GM19324 (cell line): Measurements from ENCODE around the gene CUX1.

ENCODE experiments used
- ATAC-seq: cut with Tn5 transposase; IDR thresholded peaks from one replicate; pipeline ENCODE4 v1.9.1; 2021; ENCODE audit warnings: mild to moderate bottlenecking, moderate library complexity; ENCODE audit not compliant: unreplicated experiment, low FRiP score

CUX1 gene

DNA sequence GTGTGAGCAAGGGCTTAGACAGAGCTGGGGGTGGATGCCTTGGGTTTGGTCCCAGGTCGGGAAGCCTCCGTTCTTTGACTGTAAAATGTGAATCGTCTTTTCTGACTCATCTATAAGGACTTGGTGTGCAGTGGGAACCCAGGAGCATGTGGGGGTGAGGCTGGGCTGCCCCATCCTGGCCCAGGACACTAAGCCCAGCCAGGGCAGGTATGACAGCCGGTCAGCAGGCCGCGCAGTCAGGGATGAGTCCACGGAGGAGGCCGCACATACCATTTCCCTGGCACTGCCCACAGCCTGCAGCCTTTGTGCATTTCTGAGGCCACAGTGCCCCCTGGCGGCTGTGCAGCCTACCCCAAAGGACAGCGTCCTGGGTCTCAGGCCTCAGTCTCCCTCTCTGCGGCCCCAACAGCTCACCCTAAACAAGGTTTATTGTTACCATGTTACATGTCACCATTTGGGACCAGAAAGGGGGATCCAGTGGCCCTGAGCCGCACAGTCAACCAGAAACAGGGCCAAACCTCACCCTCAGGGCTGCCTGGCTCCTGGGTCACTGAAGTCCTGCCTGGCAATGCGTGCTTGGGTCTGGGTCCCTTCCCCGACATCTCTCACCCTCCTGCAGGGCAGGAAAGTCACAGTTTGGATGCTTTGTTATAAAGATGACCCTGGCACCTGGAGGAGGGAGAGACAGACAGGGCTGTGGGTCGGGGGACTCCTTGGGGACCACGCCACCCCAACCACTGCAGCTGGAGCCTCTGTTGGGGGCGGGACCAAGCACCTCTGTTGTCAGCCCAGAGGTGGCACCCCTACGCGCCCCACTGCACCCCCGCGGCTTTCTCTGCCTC lies 454.9 kb downstream of the CUX1 start:
- ATAC-seq = no peak

GRCh38 chr7:102272917-102273748 lies 455.7 kb downstream of the CUX1 start:
- no peak for ATAC-seq

DNA sequence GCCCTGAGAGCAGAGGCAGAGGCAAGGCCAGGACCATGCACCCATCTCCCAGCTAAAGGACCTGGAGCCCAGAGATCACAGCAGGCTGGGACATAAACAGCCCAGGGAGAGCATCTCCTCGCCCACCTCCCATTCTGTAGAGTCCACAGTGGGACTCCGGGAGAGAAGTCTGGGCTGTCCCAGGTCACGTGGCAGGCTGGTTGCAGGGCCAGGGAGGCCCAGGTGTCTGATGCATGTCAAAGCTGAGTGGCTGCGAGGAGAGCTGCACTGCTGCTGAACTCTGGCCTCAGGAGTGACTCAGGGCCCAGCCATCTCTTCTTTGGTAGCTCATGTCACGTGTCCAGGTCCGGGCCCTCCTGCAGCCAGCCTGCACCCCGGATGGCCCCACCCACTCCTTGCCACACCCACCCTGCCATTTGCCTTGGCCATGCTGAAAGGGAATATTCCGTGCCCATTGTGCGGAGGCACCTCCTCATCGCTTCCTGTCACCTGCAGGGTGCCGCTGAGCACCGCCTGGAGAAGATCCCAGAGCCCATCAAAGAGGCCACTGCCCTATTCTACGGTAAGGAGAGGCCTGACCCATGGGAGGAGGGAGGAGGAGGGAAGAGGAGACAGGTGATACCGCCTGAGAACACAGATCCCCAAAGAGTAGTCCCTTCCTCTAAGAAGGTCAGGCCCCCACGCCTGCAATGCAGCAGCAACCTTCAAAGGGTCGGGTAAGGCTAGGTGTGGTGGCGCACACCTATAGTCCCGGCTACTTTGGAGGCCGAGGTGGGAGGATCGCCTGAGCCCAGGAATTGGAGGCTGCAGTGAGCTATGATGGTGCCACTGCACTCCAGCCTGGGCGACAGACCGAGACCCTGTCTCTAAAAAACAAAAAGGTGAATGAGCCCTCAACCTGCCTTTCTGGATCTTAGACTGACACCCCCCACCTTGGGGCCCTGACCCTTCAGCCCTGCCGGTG lies 456.6 kb downstream of the CUX1 start:
- no peak for ATAC-seq

GRCh38 chr7:102275123-102275703 lies 457.8 kb downstream of the CUX1 start:
- ATAC-seq = no peak

DNA sequence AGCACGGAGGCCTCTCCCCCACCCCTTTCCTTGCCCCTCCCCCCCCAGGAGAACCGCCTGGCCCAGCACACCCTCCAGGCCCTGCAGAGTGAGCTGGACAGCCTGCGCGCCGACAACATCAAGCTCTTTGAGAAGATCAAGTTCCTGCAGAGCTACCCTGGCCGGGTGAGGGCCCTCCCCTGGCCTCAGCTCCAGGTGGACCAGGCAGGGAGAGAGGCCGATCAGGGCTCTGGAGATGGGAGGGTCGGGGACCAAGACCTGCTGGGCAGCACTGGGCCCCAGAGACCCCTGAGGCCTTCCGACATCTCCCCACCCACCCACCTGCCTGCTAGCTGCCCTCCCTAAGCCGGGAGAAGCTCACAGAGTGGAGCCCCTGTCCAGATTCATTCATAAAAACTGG lies 460.5 kb downstream of the CUX1 start:
- no peak for ATAC-seq

GRCh38 chr7:102279537-102280400 lies 462.3 kb downstream of the CUX1 start:
- ATAC-seq = peak; percentile 46

DNA sequence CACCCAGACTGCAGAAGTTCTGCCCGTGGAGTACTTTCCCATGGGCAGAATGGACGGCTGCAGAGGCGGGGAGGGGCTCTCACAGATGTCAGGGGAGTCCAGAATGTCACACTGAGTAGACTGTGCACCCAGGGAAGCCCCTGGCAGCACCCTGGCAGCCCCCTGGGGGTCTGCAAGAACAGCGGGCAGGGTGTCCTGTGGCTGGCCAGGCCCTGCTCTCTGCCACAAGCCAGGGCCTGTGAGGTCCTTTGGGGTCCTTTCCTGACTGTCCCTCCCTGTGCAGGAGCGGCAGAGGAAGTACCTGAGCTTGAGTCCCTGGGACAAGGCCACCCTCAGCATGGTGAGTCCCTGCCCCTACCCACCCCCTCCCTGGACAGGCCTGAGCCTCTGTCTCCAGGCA lies 463.1 kb downstream of the CUX1 start:
- ATAC-seq = no peak

GRCh38 chr7:102281785-102282184 lies 464.4 kb downstream of the CUX1 start:
- no peak for ATAC-seq

DNA sequence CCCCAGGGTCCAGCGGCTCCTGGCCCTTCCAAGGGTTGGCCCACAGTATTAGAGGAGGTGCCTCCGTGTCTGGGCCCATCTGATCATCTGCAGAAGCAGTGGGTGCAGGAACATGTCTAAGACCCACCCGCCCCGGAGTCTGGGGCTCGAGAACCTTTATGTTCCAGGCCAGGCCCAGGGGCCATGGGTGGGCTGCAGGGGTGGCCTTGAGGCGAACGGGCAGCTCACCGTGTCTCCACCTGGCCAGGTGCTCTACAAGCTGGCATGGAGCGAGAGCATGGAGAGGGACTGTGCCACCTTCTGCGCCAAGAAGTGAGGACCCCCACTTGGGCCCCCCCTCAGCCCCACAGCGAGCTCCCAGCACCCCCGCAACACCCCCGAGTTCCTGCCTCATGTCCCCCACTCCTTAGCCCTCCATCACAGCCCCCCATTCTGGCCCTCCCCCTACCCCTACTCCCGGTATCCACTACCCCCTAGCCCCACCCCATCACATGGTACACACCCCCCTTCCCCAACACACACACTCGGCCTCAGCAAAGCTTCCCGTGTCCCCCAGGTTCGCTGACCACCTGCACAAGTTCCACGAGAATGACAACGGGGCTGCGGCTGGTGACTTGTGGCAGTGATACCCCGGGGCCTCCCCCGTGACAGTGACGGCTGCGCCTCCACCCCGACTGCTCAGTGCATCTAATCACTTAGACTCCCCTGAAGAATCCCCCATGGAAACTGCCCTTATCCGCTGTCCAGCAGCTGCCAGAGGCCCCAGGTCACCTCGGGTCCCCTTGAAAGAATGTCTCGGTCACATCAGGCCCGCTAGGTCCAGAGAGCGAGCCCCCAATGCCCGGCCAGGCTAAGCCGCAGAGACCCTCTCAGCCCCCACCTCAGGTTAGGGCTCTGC lies 465.3 kb downstream of the CUX1 start:
- no peak for ATAC-seq

- ATAC-seq = no peak
Observed at GRCh38 chr7:102283477-102284189, 466.2 kb downstream of the CUX1 start.

GRCh38 chr7:102284399-102284798 lies 467.0 kb downstream of the CUX1 start:
- no peak for ATAC-seq

- no peak for ATAC-seq
Observed at GRCh38 chr7:102284891-102285539, 467.6 kb downstream of the CUX1 start.

DNA sequence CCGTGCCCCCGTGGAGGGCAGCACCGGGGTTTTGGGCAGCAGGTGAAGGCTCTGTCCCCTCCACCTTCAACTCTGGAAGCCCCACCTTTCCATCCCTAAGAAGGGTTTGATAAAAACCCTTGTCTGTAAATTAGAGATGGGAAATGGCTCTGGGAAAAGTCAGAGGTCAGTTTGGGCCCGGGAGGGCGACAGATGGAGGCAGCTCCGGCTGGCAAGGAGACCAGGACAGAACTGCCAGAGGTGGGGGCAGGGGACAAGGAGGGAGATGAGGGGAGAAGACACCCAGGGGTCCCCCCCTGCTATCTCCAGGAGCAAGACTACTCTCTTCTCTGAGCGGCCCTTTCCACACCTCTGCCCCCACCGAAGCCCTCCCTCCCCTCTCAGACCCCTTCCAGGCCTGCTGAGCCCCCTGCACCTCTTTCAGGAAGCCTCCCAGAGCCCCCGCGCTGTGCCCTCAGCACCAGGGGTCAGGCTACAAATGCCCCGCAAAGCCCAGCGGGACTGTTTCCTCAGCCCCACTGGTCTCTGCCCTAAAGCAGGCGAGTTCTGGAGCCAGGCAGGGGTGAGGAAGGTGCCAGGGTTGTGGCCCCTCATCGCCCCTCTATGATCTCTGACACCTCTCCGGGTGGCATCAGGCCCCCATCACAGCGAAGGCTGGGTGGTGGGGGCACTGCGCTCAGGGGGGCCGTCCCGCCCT lies 468.3 kb downstream of the CUX1 start:
- ATAC-seq = peak; percentile 6

GRCh38 chr7:102286237-102287110 lies 469.0 kb downstream of the CUX1 start, which contains the start of gene SH2B2:
SH2B2 (plus strand) TSS chr7:102286868; CDS start chr7:102300551, 13,683 bp downstream.
- peak; percentile 36 for ATAC-seq
